OCI-LY7 (cell line): ENCODE measurements around the gene KCNIP4.

Experiments
- CTCF ChIP-seq: fragments of 200-600 bp; sonication (generic); conservative IDR thresholded peaks from 2 replicates; pipeline ENCODE4 v1.5.1; 2014; ENCODE audit warnings: mild to moderate bottlenecking, antibody characterized with exemption, low read length, moderate library complexity, mixed read lengths
- EZH2phosphoT487 ChIP-seq: fragments of 200-600 bp; sonication (generic); IDR thresholded peaks from 2 replicates; pipeline ENCODE4 v1.6.1; 2018; ENCODE audit warnings: low read depth, borderline replicate concordance, mild to moderate bottlenecking, mixed run types, antibody characterized with exemption, low read length, moderate library complexity, mixed read lengths

DNA sequence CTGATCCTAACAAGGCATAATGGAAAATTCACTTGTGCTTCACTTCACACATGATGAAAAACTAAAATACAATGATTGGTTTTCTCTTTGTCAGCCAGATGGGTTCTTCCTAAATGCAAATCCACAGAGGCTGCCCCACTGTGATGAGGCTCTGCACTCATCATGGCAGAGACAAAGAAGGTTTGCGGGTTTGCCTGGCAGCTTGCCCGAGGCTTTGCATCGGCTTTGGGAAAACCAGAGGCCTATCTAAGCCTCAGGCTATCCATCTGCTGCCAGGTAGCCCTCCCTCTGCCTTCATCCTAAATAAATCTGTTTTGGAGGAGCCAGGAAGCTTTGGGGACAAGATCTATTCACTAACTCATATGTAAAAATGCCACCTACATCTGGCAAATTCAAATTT, 1004.1 kb downstream of the KCNIP4 start:
- TF ChIP-seq CTCF, result no peak
- no peak for TF ChIP-seq EZH2phosphoT487
